C4-2B (cell line): Measurements from ENCODE around the gene KLC4.
"Not testable (repeated sequence)": the region's sequence is repeated elsewhere in the genome, so short reads cannot be mapped to it uniquely, and the experiment has no call there.

Experiments
- H3K27ac ChIP-seq: fragments of 450-650 bp; 2 replicates; pipeline ENCODE4 v1.5.1; 2017
- CTCF ChIP-seq: fragments of 450-650 bp; conservative IDR thresholded peaks from 2 replicates; pipeline ENCODE4 v1.5.1; 2017; ENCODE audit warnings: mild to moderate bottlenecking
- ZFX ChIP-seq: fragments of 450-650 bp; IDR thresholded peaks from 2 replicates; pipeline ENCODE4 v1.6.1; 2017

The KLC4 gene

GRCh38 chr6:43036712-43037111 is 22.7 kb upstream of the KLC4 start:
- TF ChIP-seq ZFX: no peak
- TF ChIP-seq CTCF: no peak
- H3K27ac ChIP-seq: no peak overlapping the region

- TF ChIP-seq ZFX (no peak), CTCF (no peak)
- H3K27ac ChIP-seq: no peak overlapping the region
Observed at GRCh38 chr6:43037197-43037596, 22.2 kb upstream of the KLC4 start.

DNA sequence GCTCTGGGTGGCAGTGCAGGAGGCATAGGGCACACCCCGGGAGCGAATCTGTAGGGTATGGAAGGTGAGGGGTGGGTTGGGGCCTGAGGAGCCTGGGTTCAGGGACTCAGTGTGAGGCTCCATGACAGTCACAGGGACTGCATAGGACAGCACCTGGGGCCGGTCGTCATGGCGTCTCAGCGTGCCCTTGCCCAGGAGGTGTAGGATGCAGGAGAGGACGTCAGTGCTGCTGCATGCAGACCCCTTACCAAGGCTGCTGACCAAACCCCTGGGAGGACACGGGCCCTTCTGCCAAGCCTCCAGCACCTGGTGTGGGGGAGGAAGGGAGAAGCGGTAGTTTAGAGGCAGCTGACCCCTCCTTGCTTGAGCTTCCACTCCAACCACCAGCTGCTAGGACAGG is 21.7 kb upstream of the KLC4 start:
- TF ChIP-seq CTCF: no peak
- no peak for TF ChIP-seq ZFX
- no peak overlapping the region for H3K27ac ChIP-seq

DNA sequence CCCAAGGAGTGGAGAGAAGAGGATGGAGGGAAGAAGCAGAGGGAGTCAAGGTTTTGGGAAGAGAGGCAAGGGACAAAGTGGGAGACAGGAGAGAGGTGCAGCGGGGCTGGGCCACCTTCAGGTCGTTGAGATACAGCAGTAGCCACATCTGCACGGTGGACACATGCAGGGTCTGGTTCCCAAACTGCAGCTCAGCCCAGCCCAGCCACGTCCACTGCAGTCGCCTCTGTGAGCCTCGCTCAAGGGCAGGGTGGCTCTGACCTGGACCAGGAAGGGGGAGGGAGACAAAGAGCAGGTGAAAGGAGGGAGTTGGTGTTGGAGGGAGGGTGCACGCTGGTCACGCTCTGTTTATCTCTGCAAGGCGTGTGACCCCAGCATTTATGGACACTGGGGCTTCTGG is 20.7 kb upstream of the KLC4 start:
- no peak overlapping the region for H3K27ac ChIP-seq
- TF ChIP-seq ZFX: no peak
- no peak for TF ChIP-seq CTCF

GRCh38 chr6:43040542-43041257 is 18.7 kb upstream of the KLC4 start:
- TF ChIP-seq ZFX (no peak), CTCF (no peak)

GRCh38 chr6:43041475-43041874 is 18.0 kb upstream of the KLC4 start:
- not testable (repeated sequence) for H3K27ac ChIP-seq

More at GRCh38 chr6:43040542-43041257, 18.7 kb upstream of the KLC4 start:
- H3K27ac ChIP-seq: no peak overlapping the region

- no peak for TF ChIP-seq CTCF
- TF ChIP-seq ZFX: no peak
- no peak overlapping the region for H3K27ac ChIP-seq
Observed at GRCh38 chr6:43043310-43043709, 16.1 kb upstream of the KLC4 start.

- no peak for TF ChIP-seq ZFX
- no peak for TF ChIP-seq CTCF
Observed at GRCh38 chr6:43045371-43045930, 14.0 kb upstream of the KLC4 start.

More at GRCh38 chr6:43045371-43045930, 14.0 kb upstream of the KLC4 start:
- H3K27ac ChIP-seq: no peak overlapping the region
